ENCODE results near the gene SASH1.

DNA sequence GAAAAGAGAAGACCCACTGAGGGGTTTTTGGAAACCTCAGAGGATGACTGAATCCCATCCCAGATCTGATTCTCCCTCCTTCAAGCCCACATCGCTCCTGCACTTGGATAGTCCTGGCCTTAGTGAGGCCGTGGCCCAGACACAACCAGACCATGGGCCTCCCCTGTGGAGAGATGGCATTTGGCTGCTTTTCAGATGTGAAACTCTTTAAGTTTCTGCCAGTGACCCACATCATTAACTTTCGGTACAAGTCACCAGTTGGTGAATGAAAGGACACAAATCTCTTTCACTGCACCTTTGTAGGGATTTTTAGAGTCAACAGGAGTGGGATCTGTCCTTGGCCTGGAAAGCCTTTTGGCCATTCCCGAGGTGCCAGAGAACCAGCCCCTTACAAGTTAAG, 116.6 kb downstream of the SASH1 start:
- TF ChIP-seq, protein P1, sequence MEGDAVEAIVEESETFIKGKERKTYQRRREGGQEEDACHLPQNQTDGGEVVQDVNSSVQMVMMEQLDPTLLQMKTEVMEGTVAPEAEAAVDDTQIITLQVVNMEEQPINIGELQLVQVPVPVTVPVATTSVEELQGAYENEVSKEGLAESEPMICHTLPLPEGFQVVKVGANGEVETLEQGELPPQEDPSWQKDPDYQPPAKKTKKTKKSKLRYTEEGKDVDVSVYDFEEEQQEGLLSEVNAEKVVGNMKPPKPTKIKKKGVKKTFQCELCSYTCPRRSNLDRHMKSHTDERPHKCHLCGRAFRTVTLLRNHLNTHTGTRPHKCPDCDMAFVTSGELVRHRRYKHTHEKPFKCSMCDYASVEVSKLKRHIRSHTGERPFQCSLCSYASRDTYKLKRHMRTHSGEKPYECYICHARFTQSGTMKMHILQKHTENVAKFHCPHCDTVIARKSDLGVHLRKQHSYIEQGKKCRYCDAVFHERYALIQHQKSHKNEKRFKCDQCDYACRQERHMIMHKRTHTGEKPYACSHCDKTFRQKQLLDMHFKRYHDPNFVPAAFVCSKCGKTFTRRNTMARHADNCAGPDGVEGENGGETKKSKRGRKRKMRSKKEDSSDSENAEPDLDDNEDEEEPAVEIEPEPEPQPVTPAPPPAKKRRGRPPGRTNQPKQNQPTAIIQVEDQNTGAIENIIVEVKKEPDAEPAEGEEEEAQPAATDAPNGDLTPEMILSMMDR (conservative IDR thresholded peaks at IDR 0.05; ENCODE audit: low read depth, low read length): no peak
- TF ChIP-seq EZH2phosphoT487 (IDR thresholded peaks at IDR 0.05; ENCODE audit: borderline replicate concordance, low read length): no peak

All from PC-3 (cell line).